ENCODE results near the gene TOMM6.

TOMM6 gene

GRCh38 chr6:41824571-41825569 lies 37.4 kb downstream of the TOMM6 start:
- peak; percentile 81 for DNase-seq

GRCh38 chr6:41826343-41827022 lies 39.0 kb downstream of the TOMM6 start:
- DNase-seq, result no peak

- DNase-seq, result no peak
Observed at GRCh38 chr6:41832263-41832662, 44.8 kb downstream of the TOMM6 start.

GRCh38 chr6:41836022-41836659 lies 48.6 kb downstream of the TOMM6 start:
- DNase-seq, result no peak

GRCh38 chr6:41836660-41837052 lies 49.2 kb downstream of the TOMM6 start:
- no peak for DNase-seq

Measured in DMS53 (cell line).